Activated CD8-positive, alpha-beta memory T cell treated with anti-CD3 and anti-CD28 coated beads for 4 hours (primary cell): ENCODE measurements around the gene MRPL18.
"Not testable (repeated sequence)": the region's sequence is repeated elsewhere in the genome, so short reads cannot be mapped to it uniquely, and the experiment has no call there.

ENCODE experiments used
- DNase-seq, 2 donors: peaks; one replicate each; pipeline ENCODE4 v3.0.0-alpha.2; 2020; ENCODE audit warnings: low read depth in 2 of 2

Gene MRPL18

GRCh38 chr6:159790149-159790955 is at the start of gene MRPL18:
TSS of gene MRPL18 (plus strand) at chr6:159790467. CDS start at chr6:159790588, 121 bp downstream.
- DNase-seq, result peak; percentile 77 to 84

GRCh38 chr6:159742165-159742564 is 48.1 kb upstream of the MRPL18 start:
- no peak for DNase-seq

- DNase-seq, result no peak
Measured at GRCh38 chr6:159745081-159745480, 45.2 kb upstream of the MRPL18 start.

GRCh38 chr6:159746759-159747158 is 43.5 kb upstream of the MRPL18 start:
- DNase-seq, result no peak

GRCh38 chr6:159748127-159748526 is 42.1 kb upstream of the MRPL18 start:
- DNase-seq, result not testable (repeated sequence)

- no peak for DNase-seq
Measured at GRCh38 chr6:159751448-159751847, 38.8 kb upstream of the MRPL18 start.

- no peak for DNase-seq
Measured at GRCh38 chr6:159753081-159753872, 37.0 kb upstream of the MRPL18 start.

GRCh38 chr6:159754401-159754800 is 35.9 kb upstream of the MRPL18 start:
- no peak for DNase-seq

GRCh38 chr6:159754959-159755914 is 35.0 kb upstream of the MRPL18 start:
- DNase-seq, result no peak

GRCh38 chr6:159756508-159756907 is 33.8 kb upstream of the MRPL18 start:
- no peak for DNase-seq

GRCh38 chr6:159758031-159759001 is 32.0 kb upstream of the MRPL18 start:
- no peak for DNase-seq

- DNase-seq, result no peak
Measured at GRCh38 chr6:159759645-159760044, 30.6 kb upstream of the MRPL18 start.

- DNase-seq, result no peak
Measured at GRCh38 chr6:159760602-159761057, 29.6 kb upstream of the MRPL18 start.

- DNase-seq, result peak in 1 of 2 donors; percentile 3
Measured at GRCh38 chr6:159761129-159761872, 29.0 kb upstream of the MRPL18 start.

GRCh38 chr6:159761873-159762680 is 28.2 kb upstream of the MRPL18 start, which contains the start of gene ACAT2:
TSS of gene ACAT2 (plus strand) at chr6:159762045. CDS start at chr6:159762088, 43 bp downstream.
- DNase-seq, result peak; percentile 70 to 85

- DNase-seq, result no peak
Measured at GRCh38 chr6:159762681-159763293, 27.5 kb upstream of the MRPL18 start.

- DNase-seq, result no peak
Measured at GRCh38 chr6:159766906-159767305, 23.4 kb upstream of the MRPL18 start.

GRCh38 chr6:159769470-159769869 is 20.8 kb upstream of the MRPL18 start:
- DNase-seq, result no peak
